Body of pancreas (tissue), 4 donors: ENCODE measurements around the gene ARHGEF3. TPM values are rescaled to one million over a fixed set of nuclear protein-coding genes. Genes with fewer than 3 reads are reported as not detected.

Source experiments
- ATAC-seq: fragments of 150-250 bp; one replicate; pipeline ENCODE4 v1.9.1; 2016
- DNase-seq, 4 donors: peaks; one replicate each; pipeline ENCODE4 v3.0.0-alpha.2; 2019
- H3K27ac ChIP-seq, 4 donors: fragments of 200-600 bp; sonication (generic); 1 replicate in 3 of 4; 2 replicates in 1 of 4; pipeline versions ENCODE4 v1.5.1 to v1.6.1; 2016 to 2019; ENCODE audit warnings: mild to moderate bottlenecking in 1 of 4, mixed read lengths in 1 of 4, moderate library complexity in 1 of 4
- H3K27me3 ChIP-seq, 2 donors: fragments of 200-600 bp; sonication (generic); one replicate each; pipeline ENCODE4 v1.6.0; 2016; ENCODE audit warnings: mild to moderate bottlenecking in 1 of 2
- H3K36me3 ChIP-seq, 2 donors: fragments of 200-600 bp; sonication (generic); replicated peaks in 1 of 2; 2 replicates each; pipeline ENCODE4 v1.5.1; 2016; ENCODE audit warnings: low read depth in 2 of 2; ENCODE audit not compliant: insufficient read depth in 1 of 2
- H3K4me1 ChIP-seq: fragments of 200-600 bp; sonication (generic); one replicate; pipeline ENCODE4 v1.6.0; 2016
- H3K4me3 ChIP-seq, 2 donors: fragments of 200-600 bp; sonication (generic); 1 replicate in 1 of 2; 2 replicates in 1 of 2; pipeline ENCODE4 v1.5.1; 2016 to 2019
- H3K9me3 ChIP-seq, 3 donors: fragments of 200-600 bp; sonication (generic); 1 replicate in 2 of 3; 2 replicates in 1 of 3; pipeline ENCODE4 v1.5.1; 2016
- CTCF ChIP-seq, 7 experiments: fragments of 450-650 bp in 4 of 7; fragments of 200-600 bp in 3 of 7; sonication (generic) in 3 of 7; IDR thresholded peaks; one replicate each; pipeline ENCODE4 v1.5.1; 2016 to 2019; ENCODE audit warnings: antibody characterized with exemption in 7 of 7
- POLR2A ChIP-seq, 3 donors: fragments of 450-650 bp; IDR thresholded peaks; one replicate each; pipeline ENCODE4 v1.6.1; 2016; ENCODE audit warnings: antibody characterized with exemption in 3 of 3, mild to moderate bottlenecking in 2 of 3
- WGBS, 2 donors: methylation state at CpG; one replicate each; pipeline ENCODE4 v1.1.5; 2017; 5-methylcytosine and 5-hydroxymethylcytosine counted together
- intact Hi-C: fragments of 100-400 bp; cut with DNase I; formaldehyde crosslinking; loops from one replicate; pipeline ENCODE4 v1.15.1; 2023
- total RNA-seq, 2 donors: library from RNA; depleted of rRNA; stranded (reverse); fragments of >200 nt; gene quantifications; one replicate each; pipeline ENCODE4 v1.1.0, GENCODE V29; 2016

ARHGEF3 gene
- total RNA-seq, 2 donors from 2014 or later = 27.4 to 38.7 TPM

DNA sequence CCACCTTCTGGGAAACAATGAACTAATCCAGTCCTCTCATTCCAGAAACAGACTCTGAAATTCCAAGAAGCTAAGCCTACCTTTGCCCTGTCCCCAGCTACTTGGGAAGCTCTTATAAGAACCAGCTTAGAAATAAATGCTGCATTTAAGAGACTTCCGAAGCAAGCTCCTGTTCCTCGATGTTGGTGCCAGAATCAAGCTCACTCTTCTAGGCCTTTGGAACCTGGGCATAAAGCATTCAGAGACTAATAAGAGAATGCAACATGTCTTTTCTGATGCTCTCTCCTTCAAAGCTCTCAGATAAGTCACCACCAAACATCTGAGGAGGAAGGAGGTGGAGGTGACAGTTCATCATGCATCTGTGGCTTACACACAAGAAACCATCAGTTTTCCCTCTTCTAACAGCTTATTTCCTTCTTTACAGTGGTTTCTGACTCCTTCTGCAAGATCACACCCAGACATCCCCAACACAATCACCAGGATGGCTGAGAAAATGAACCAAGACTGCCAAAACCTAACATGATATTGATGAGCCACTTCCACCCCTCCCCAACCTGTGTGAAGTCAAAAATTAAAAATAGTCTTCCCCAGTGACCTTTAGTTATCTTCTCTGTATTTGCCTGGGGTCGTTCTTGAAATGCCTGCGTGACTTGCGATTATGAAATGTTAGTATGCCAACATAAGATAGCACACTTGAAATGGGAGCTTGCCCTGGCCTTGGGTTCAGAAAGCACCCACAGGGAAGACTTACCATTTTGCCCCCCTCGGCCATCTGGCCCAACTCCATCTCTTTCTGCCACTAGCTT is 11.5 kb downstream of the ARHGEF3 start:
- Histone ChIP-seq H3K4me1 (peaks cover 84% of the 10 kb centered on the region), H3K36me3 (no peaks in the 10 kb centered on the region), H3K4me3 (no peak overlapping the region), H3K27me3 (no peaks in the 10 kb centered on the region), H3K27ac (peak overlapping the region in 3 of 4 donors; percentile 13 to 85 (median 57)), H3K9me3 (no peaks in the 10 kb centered on the region)
- DNase-seq = peak in 1 of 4 donors; percentile 18
- TF ChIP-seq CTCF (IDR thresholded peaks at IDR 0.05) (no peak), POLR2A (IDR thresholded peaks at IDR 0.05) (no peak)
- intact Hi-C loops = no loop called here
- no peak for ATAC-seq
- 39 to 40% methylated on average over 6 of the region's 6 CpGs for WGBS, 2 donors

DNA sequence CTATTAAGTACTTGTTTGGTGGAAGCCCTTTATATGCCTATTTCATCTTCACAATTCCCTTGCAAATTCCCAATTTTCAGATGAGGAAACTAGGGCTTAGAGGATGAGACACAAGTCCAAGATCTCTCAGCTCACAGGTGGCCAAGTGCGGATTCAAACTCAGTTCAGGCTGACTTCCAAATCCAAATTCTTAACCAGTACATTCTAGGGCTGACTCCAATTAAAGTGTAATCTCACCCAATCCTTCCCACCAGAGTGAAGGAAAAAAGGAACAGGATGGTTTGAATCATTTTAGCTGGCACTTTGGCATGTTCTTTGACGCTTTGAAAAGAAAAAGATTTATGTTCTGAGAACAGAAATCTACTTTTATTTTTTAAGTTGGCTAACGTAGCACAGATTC is 12.7 kb downstream of the ARHGEF3 start:
- H3K27me3 ChIP-seq = no peaks in the 10 kb centered on the region
- H3K4me1 ChIP-seq = peaks cover 88% of the 10 kb centered on the region
- no peaks in the 10 kb centered on the region for H3K36me3 ChIP-seq
- TF ChIP-seq POLR2A (IDR thresholded peaks at IDR 0.05) = no peak
- TF ChIP-seq CTCF (IDR thresholded peaks at IDR 0.05) = no peak
- no peaks in the 10 kb centered on the region for H3K9me3 ChIP-seq
- peak overlapping the region in 3 of 4 donors; percentile 52 to 85 (median 72) for H3K27ac ChIP-seq
- intact Hi-C loops = no loop called here
- WGBS, 2 donors = 44 to 68% methylated on average over 3 of the region's 3 CpGs
- no peak overlapping the region for H3K4me3 ChIP-seq
- ATAC-seq (no peak), DNase-seq (no peak)

DNA sequence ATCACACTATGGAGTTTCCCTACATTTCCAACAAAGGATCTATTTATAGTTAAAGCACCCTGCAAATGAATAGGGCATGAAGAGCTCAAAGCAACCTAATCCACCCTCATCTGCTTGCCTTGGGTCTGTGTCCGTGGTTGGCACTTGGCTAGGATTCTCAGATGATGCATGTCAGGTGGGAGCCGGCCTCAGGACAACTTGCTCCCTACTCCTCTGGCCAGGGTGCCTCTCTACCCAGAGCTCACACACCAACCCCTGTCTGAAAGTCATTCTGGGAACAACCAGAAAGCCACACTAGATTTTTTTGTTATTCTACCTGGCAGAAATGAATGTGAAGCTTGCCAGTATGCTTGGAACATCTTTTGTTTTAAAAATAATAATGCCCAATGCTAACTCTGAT is 13.2 kb downstream of the ARHGEF3 start:
- WGBS, 2 donors = 29 to 44% methylated on average over 2 of the region's 2 CpGs
- Histone ChIP-seq H3K27me3 (no peaks in the 10 kb centered on the region), H3K4me3 (no peak overlapping the region), H3K36me3 (no peaks in the 10 kb centered on the region), H3K9me3 (no peaks in the 10 kb centered on the region), H3K27ac (peak overlapping the region; percentile 1 to 85 (median 62)), H3K4me1 (peaks cover 90% of the 10 kb centered on the region)
- TF ChIP-seq CTCF (IDR thresholded peaks at IDR 0.05) (no peak), POLR2A (IDR thresholded peaks at IDR 0.05) (no peak)
- no peak for DNase-seq
- intact Hi-C loops = no loop called here
- no peak for ATAC-seq

- Histone ChIP-seq H3K27ac (peak overlapping the region; percentile 1 to 85 (median 62)), H3K36me3 (no peaks in the 10 kb centered on the region), H3K4me1 (peaks cover 97% of the 10 kb centered on the region), H3K27me3 (no peaks in the 10 kb centered on the region), H3K9me3 (no peaks in the 10 kb centered on the region), H3K4me3 (no peak overlapping the region)
- ATAC-seq = no peak
- intact Hi-C loops = no loop called here
- DNase-seq = peak in 1 of 4 donors; percentile 50
- TF ChIP-seq POLR2A (IDR thresholded peaks at IDR 0.05) (no peak), CTCF (IDR thresholded peaks at IDR 0.05) (no peak)
- 62 to 69% methylated on average over 6 of the region's 6 CpGs for WGBS, 2 donors
Measured at GRCh38 chr3:56787784-56788256, 13.9 kb downstream of the ARHGEF3 start.
